Mammary epithelial cell (primary cell): ENCODE measurements around the gene SAFB.

ENCODE experiments used
- CTCF ChIP-seq, 2 donors: IDR thresholded peaks in 1 of 2; conservative IDR thresholded peaks in 1 of 2; 2 replicates each; pipeline ENCODE4 v1.5.1; 2011 to 2012; ENCODE audit warnings: inconsistent platforms in 2 of 2, low read length in 2 of 2, mild to moderate bottlenecking in 2 of 2, control low read depth in 1 of 2, low read depth in 1 of 2; ENCODE audit not compliant: insufficient read depth in 1 of 2; ENCODE audit errors: extremely low read depth in 1 of 2
- EZH2 ChIP-seq: IDR thresholded peaks from 2 replicates; pipeline ENCODE4 v1.6.1; 2012; ENCODE audit warnings: low read length, inconsistent platforms, borderline replicate concordance

DNA sequence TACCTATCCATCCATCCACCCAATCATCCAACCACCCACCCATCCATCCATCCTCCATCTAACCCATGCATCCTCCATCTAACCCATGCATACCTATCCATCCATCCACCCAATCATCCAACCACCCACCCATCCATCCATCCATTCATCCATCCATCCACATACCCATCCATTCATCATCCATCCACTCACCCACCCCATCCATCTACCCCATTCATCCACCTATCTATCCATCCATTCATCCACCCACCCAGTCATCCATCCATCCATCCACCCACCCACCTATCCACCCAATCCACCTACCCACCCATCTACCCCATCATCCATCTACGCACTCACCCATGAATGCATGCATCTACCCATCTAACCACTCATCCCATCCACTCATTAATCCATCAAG is 50.9 kb downstream of the SAFB start:
- TF ChIP-seq CTCF (conservative IDR thresholded peaks at IDR 0.05 in 1 of 2, IDR thresholded peaks at IDR 0.05 in 1 of 2; ENCODE audit: extremely low read depth in 1 of 2, insufficient read depth in 1 of 2, low read depth in 1 of 2, low read length in 2 of 2) (no peak), EZH2 (no peak)
